Gastroesophageal sphincter (tissue), 3 donors: ENCODE measurements around the gene LPP.

Source experiments
- CTCF ChIP-seq, 4 experiments: fragments of 200-600 bp in 2 of 4; fragments of 450-650 bp in 2 of 4; sonication (generic) in 1 of 4; IDR thresholded peaks; one replicate each; pipeline ENCODE4 v1.5.1; 2017 to 2019; ENCODE audit warnings: antibody characterized with exemption in 4 of 4, mild to moderate bottlenecking in 2 of 4, moderate library complexity in 2 of 4
- EP300 ChIP-seq: sonication (generic); formaldehyde crosslinking; IDR thresholded peaks from one replicate; pipeline ENCODE4 v1.6.1; 2017; ENCODE audit warnings: antibody characterized with exemption, mild to moderate bottlenecking
- POLR2A ChIP-seq, 2 donors: fragments of 450-650 bp; IDR thresholded peaks; one replicate each; pipeline ENCODE4 v1.6.1; 2017; ENCODE audit warnings: antibody characterized with exemption in 2 of 2, mild to moderate bottlenecking in 2 of 2, moderate library complexity in 1 of 2

- TF ChIP-seq CTCF (IDR thresholded peaks at IDR 0.05) (no peak), POLR2A (IDR thresholded peaks at IDR 0.05) (no peak), EP300 (no peak)
These were observed 184.1 kb downstream of the LPP start for GRCh38 chr3:188338086-188338485.
